Coronary artery (tissue), 2 donors: ENCODE results near the gene PYM1.

Experiments
- DNase-seq: peaks from one replicate; pipeline ENCODE4 v3.0.0-alpha.2; 2017; ENCODE audit warnings: low spot score
- H3K27ac ChIP-seq, 2 donors: fragments of 200-600 bp; sonication (generic); one replicate each; pipeline ENCODE4 v1.5.1; 2016 to 2019
- H3K4me3 ChIP-seq: fragments of 200-600 bp; sonication (generic); 2 replicates; pipeline ENCODE4 v1.5.1; 2016; ENCODE audit warnings: mild to moderate bottlenecking, moderate library complexity
- TF ChIP-seq, protein P1 (sequence below): fragments of 200-600 bp; sonication (generic); IDR thresholded peaks from one replicate; pipeline ENCODE4 v1.5.1; 2019; ENCODE audit warnings: antibody characterized with exemption

The PYM1 gene

DNA sequence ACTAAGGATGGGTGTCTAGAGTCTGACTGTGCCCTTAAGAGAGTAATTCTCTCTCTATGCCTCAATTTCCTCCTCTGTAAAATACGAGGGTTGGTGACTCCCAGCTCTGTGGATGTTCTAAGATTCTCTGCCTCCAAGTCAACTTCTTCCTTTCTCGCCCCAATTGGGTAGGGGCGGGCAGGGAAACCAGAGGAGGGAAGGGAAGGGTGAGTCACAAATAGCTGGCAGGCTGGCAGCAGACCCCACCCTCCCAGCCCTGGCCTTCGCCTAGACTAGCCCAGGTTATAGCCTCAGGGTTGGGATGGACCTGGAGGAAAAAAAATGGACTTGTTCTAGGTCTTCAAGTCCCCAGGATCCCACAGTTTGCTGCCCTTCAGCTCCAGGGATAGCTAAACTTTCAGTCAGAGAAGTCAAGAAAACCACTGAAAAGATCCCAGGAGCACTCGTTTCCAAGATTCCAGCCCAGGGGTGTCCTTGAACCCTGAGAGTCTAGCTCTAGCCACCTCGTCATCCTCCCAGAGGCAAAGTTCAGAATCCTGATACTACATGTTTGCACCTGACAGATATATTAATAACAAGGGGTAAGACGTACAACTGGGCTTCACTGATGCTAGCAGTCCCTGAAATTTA lies 5.6 kb upstream of the PYM1 start:
- no peak for DNase-seq
- TF ChIP-seq, protein P1, sequence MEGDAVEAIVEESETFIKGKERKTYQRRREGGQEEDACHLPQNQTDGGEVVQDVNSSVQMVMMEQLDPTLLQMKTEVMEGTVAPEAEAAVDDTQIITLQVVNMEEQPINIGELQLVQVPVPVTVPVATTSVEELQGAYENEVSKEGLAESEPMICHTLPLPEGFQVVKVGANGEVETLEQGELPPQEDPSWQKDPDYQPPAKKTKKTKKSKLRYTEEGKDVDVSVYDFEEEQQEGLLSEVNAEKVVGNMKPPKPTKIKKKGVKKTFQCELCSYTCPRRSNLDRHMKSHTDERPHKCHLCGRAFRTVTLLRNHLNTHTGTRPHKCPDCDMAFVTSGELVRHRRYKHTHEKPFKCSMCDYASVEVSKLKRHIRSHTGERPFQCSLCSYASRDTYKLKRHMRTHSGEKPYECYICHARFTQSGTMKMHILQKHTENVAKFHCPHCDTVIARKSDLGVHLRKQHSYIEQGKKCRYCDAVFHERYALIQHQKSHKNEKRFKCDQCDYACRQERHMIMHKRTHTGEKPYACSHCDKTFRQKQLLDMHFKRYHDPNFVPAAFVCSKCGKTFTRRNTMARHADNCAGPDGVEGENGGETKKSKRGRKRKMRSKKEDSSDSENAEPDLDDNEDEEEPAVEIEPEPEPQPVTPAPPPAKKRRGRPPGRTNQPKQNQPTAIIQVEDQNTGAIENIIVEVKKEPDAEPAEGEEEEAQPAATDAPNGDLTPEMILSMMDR, result no peak
- Histone ChIP-seq H3K27ac (peak overlapping the region; percentile 81 to 87), H3K4me3 (peak overlapping the region; percentile 87)

DNA sequence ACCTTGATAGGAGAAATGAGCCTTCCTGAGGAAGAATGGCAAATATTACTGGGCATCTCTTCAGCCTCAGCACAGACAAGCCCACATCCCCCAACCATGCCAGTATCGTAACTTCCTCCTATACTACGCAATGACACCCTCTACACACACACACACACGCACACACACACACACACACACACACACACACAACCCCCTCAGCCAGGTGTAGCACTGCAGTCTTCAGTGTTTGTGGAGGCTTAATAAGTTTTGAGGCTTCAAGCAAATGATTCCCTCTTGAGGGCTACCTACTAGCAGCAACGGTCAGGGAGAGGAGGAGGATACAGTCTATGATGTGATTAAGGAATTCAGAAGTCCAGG lies 4.8 kb upstream of the PYM1 start:
- TF ChIP-seq, protein P1, result no peak
- DNase-seq, result no peak
- Histone ChIP-seq H3K4me3 (peak overlapping the region; percentile 87), H3K27ac (peak overlapping the region; percentile 81 to 87)

DNA sequence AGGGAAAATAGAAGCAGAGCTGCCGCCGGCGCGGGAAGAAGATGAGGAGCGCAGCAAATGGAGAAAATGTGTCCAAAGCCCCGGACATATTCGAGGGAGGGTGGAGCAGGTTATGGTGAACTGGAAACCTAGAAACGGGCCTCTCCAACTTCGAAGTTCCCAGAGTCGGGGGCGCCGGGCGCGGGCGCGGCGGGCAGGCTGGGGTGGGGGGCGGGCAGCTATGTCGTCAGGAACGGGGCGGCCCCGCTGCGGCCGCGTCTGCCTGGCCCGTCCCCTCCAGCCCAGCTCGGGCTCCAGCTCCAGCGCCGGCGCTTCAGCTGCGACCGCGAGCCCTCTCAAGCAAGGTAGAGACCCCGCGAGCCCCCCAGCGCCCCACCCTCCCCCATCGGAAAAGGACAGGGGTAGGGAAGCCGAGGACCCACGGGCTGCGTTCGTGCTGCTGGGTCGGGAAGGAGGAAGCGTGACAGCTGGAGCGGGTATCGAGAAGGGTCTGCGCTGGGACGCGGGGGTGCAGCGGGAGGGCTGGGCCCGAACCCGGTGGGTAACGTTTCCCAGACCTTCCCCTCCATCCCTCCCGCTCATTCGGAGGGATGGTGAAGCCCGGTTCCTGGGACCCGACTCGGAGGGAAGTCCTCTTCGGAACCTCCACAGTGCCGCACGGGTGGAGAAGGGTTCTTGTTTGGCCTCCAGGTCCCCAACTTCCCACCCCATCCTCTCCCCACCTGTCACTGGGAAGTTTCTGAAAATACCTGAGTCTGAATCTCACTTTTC lies 4.3 kb upstream of the PYM1 start:
- peak; percentile 86 for DNase-seq
- peak overlapping the region; percentile 87 for H3K4me3 ChIP-seq
- TF ChIP-seq, protein P1, result no peak
- peak overlapping the region; percentile 81 to 87 for H3K27ac ChIP-seq

DNA sequence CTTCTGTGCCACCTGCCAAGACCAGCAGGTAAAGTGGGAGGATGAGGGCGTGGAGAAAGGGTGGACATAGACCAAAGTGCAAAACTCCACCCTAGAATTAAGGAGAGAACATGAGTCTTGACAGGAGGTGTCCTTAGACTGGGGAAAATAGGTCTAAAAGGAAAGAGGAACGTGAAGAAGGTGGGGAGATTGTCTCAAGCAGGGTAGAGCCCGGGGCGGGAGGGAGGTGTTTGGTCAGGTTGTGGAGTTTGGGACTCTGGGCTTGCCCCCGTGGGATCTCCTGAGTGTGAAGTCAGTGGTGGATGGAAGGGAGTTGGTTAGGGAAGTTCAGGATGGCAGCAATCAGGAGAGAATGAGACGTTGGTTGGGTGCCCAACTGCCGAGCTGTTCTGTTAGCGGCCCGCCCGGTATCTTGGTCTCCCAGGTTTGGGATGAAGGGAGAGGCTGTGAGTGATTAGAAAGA lies 3.7 kb upstream of the PYM1 start:
- Histone ChIP-seq H3K4me3 (peak overlapping the region; percentile 87), H3K27ac (peak overlapping the region; percentile 81 to 87)
- TF ChIP-seq, protein P1, result no peak
- DNase-seq, result peak; percentile 78

DNA sequence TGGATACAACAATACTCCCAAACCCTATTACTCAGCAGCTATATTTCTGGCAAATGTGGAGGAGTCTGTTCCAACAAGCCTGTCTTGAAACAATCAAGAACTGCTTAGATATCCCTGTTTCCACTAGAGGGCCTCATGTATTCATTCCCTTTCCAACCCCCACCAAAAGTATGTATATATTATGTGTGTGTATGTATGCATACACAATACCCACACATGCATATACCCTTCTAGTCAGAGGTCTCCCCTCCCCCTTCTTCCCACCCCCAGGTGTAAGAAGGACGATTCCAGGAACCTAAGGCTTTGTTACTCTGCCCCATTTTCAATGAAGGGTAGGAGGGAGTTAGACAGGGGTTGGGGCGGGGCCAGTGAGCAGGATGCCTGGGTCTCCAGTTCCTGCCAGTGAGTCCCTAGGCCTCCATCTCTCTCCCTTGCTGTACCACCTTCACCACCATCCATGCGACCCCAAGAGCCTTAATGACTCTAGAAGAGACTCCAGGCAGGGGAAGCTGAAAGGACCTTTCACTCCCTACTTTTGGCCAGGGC lies 3.1 kb upstream of the PYM1 start, which contains the start of gene DGKA:
Gene DGKA (plus strand): TSS at position 392 of the 546 bp plus-strand sequence. CDS start 5,342 bp downstream, outside the sequence.
- H3K27ac ChIP-seq, result peak within 1 kb of the TSS; percentile 81 to 87
- no peak for DNase-seq
- peak within 1 kb of the TSS; percentile 87 for H3K4me3 ChIP-seq
- TF ChIP-seq, protein P1, result peak; percentile 22

DNA sequence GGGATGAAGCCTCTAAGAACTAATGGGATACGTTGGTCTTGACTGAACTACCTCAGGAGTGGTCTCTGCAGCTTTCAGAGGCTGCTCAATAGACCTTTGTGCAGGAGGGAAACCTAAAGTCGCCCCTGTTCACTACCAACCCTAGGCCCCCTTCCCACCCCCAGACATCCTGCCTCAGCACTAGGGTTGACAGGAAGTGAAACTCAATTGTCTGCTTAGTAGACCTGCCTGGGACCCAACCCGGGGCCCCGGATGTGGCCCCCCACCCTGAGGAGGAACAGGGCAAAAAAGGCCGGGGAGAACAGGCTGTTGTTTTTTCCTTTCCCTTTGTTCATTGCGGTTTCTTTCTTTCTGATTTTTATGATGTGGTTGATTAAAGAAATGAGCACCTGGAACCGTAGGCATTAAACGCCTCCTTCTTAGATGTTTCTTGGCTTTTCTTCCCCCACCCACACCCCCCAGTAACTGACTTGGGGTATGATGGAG lies 1.7 kb upstream of the PYM1 start:
- no peak overlapping the region for H3K4me3 ChIP-seq
- TF ChIP-seq, protein P1, result no peak
- peak overlapping the region in 1 of 2 donors; percentile 98 for H3K27ac ChIP-seq
- no peak for DNase-seq
